SW 1271 (cell line): ENCODE measurements around the gene EFL1.
A peak's percentile ranks its signal among the peaks of the same experiment; 100 is the strongest.
"Not testable (repeated sequence)": the region's sequence is repeated elsewhere in the genome, so short reads cannot be mapped to it uniquely, and the experiment has no call there.

Source experiments
- DNase-seq, 2 experiments: peaks; one replicate each; lab custom pipeline; 2025; lab: John Stamatoyannopoulos, UW

Gene EFL1

DNA sequence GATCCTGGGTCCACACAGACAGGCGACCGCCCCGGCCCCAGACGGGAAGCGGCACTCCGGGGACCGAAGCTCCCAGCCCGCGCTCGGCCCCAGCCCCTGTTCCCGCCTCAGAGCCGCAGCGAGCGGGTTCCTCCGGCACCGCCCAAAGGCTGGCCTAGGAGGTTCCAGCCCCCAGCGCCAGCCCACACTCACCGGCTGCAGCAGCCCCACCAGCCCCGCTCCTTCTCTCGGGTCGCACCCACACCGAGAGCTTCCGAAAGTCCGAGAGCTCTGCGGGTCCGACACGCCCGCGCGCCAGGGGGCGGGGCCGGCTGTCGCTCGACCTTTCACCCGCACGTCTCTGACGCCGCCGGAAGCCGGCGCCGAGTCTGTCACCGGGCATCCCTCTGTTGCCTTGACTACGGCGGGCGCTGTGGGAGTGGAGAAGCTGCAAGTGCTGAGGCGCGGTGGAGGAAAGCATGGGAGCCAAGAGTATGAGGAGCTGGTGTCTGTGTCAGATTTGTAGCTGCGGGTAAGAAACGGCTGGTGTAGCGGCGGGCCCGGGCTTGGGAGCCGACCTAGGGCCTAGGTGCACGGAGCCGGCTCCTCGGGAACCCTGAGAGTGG lies at the start of gene EFL1, which contains the start of gene SAXO2:
TSS of gene EFL1 (minus strand) at position 313 of the 605 bp plus-strand sequence. CDS start 956 bp downstream, outside the sequence.
TSS of gene SAXO2 (plus strand) at position 397 of the 605 bp plus-strand sequence. CDS start at position 459, 62 bp downstream.
- DNase-seq, result peak; percentile 83 to 95

DNA sequence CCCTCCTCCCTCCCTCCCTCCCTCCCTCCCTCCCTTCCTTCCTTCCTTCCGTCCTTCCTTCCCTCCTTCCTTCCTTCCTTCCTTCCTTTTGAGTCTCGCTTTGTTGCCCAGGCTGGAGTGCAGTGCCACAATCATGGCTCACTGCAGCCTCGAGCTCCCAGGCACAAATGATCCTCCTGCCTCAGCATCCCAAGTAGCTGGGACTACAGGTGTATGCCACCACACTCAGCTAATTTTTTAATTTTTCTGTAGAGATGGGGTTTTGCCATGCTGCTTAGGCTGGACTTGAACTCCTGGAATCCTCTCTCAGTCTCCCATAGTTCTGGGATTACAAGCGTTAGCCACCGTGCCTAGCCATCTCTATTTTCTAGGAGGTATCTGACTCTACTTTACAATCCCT lies 48.8 kb upstream of the EFL1 start:
- not testable (repeated sequence) for DNase-seq

DNA sequence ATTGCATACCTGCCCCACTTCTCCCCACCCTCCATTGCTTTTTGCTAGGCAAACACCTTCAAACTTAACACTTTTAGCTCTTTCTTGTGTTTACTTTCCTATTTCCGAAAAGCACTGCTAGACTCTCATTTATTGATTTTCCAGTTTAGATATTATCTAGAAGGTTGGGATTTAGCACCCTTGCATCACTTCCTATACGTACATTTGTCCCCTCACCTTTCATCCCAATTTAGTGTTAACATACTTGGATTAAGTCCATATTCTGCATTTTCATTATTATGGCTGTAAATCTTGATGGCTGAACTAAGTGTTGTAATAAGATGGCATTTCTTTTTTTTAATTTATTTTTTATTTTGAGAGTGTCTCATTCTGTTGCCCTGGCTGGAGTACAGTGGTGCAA lies 47.3 kb upstream of the EFL1 start:
- DNase-seq, result no peak

DNA sequence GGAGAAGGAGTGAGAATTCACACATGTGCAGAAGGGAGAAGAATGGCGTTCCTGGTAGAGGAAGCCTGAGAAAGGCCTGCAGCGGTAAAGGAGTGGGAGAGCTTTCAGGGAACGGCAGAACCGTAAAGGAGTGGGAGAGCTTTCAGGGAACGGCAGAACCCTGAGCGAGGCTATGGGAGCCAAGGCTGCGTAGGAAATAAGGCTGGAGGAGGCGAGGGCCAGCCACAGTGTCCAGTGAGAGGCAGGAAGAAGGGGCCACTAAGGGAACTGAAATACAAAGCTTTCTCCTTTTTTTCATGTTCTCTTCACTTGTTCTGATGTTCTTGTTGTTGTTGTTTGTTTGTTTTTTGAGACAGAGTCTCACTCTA lies 45.2 kb upstream of the EFL1 start:
- no peak for DNase-seq

DNA sequence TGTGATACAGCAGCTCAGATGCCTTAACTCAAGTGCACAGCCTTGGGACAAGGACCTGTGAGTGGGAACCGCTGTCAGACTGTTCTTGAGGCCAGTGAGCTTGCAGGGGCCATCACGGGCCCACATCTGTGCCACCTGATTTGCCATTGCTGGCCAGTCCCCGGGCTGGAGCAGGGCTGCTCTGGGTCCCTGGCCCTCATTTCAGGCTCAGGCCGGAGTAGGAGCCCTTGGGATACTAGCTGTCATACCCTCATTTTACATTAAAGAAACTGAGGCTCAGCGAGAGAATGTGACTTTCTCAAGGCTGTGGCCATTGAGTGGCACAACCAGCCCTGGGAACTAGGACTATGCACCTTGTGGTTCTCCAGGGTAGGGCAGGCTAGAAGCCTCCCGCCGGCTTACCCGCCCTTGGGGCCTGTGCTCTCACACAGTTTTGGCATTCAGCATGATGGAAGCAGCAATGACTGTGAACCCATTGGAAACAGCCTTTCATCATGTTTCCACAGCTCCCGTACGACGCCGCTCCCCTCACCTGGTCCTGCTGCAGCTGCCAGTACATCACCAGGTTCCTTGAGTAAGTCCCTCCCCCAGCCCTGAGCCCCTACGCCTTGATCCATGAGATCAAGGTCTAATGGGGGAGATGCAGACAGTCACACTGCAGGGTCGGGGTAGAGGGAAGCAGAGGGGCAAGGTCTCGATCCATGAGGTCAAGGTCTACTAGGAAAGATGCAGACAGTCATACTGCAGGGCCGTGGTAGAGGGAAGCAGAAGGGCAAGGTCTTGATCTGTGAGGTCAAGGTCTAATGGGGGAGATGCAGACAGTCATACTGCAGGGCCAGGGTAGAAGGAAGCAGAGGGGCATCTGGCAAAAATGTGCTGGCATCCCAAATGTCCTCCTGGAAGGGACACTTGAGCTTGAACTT lies 44.5 kb upstream of the EFL1 start:
- no peak for DNase-seq

DNA sequence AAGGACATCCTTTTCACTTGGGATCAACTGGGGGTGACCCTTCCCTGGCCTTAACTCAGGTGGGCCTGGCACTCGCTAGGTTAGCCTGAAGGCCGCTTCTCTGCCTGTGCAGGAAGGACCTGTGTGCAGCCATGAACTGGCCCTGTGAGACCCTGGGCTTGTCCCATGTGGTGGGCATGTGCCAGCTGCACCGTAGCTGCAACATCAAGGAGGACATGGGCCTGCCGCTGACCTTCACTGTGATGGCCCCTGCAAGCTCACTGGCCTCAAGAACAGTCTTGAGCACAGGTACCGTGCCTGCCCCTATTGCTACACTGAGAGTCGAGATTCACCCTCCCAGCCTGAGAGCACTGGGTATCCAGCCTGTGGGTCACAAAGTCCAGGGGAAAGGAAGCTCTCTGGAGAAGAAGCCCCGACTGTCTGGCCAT lies 43.1 kb upstream of the EFL1 start:
- no peak for DNase-seq

DNA sequence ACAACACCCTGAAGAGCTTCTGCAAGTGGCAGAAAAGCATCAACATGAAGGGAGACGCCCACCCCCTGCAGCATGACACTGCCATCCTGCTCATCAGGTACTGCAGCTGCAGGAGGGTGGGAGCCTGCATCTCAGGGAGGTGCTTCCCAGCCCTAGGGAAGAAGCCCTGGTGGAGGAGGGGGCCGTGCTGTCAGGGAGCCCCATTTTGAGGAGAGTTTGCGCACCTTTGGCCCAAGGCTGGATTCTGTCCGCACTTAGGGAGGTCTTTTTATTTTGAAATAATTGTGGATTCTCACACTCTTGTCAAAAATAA lies 42.2 kb upstream of the EFL1 start:
- no peak for DNase-seq

DNA sequence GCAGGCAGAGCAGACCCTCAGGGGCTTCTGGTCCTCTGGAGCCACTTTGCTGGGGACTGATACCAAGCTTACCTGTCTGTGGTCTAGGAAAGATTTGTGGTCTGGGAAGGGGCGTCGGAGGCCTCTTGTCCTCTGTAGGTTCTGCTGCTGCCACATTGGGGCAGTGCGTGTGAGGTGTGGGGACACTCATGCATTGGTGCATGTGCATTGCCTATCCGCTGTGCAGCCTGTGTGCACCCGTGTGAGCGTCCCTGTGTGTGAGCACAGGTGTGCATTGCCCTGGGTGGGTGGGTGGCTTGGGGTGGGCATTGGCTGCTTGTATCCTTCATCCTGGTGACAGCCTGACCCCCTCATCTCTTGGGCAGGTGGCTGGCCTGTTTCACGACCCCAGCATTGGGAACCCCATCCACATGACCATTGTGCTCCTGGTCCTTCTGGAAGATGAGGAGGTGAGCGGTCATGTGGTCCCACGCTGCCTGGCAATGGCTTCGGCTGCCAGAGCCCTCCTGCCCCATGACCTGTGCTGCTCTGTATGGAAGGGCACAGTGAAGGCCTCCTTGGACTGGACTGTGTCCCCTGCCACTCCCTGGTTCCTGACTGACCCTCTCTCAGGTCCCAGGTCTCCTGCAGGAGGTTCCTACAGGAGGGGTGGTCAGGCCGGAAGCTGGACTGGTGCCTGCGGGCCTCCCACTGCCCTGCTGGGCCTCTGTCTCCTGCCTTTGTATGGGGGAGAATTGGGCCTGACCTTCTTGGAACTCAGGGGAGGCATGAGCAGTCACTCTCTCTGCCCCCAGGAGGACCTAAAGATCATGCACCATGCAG lies 41.6 kb upstream of the EFL1 start:
- DNase-seq, result no peak

DNA sequence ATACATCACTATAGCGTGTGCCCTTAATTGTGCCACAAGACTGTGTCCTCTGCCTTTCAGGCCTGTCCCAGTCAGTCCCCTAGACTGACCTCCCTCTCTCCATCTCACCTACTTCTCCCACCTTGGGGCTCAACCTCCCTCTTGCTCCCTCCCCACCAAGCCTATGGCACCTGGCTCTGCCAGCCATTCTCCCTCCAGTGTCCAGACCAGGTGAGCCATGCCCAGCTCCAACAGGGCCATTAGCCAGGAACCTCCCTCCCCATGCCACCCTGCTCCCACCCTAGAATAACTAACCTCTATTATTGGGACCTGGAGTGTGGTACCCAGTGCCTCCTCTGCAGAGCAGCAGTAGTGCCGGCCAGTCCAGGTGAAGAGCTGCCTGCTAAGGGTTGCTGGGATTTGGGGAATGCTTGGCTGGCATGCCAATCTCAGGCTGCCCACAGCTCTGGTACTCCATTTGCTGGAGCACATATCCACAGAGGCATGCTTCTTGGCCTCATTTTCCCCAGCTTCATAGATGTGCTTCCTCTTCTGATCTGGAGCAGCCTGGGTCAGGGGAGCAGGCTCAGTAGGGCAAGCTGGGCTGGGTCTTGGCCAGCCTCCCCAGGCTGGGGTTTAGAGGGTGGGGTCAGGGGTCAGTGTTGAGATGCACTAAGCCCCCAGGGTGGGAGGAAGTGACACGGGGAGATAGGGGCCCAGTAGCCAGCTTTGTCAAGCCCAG lies 38.9 kb upstream of the EFL1 start:
- DNase-seq, result no peak

DNA sequence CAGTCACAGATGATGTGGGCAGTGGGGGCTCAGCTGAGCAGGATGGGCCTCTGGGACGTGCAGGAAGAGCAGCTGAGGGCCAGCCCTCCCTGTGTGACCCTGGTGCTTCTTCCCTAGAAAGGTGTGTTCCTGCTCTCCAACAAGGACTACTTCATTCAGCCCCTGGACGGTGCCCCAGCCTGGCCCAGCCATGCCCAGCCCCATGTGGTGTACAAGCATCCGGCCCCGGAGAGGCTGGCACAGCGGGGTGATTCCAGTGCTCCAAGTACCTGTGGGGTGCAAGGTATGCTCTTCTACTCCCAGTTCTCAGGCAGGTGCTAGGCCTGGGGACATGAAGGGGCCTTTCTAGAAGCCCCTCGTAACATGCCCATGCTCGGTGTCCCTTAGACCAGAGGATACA lies 38.3 kb upstream of the EFL1 start:
- no peak for DNase-seq

DNA sequence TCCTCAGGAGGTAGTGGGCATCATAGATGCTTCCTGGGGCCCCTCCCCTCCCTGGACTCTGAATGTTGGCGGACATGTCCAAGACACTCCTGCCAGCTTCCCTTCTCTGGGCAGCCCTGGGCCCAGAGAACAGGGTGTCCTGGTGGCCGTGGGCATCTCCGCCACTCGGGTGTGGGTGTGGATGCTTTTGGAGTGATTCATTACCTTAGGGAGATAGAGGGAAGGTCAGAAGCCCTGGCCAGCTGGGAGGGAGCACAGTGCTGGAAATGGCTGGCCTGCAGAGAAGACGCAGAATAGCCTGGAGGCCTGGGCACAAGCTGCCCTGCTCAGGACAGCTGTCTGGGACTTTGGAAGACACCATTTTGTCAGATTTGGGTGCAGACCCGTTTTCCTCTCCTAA lies 37.8 kb upstream of the EFL1 start:
- DNase-seq, result not testable (repeated sequence)

DNA sequence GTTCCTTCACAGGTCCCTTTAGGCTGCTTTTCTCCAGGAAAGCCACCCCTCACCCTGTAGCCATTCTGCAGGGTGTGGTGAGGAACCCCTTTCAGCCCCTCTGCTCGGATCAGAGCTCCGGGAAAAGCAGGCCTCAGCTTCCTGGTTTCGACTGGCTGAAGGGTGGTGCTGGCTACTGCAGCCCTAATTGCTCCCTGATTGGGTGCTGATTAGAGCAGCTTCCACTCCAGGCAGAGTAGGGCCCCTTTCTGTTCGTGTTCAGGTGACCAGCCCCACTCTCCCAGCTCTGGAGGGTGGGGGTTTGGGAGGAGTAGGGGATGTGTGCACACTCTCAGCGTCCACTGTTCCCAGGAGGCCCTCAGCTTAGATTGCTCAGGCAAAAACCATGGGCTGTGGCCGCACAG lies 37.0 kb upstream of the EFL1 start:
- DNase-seq, result not testable (repeated sequence)

DNA sequence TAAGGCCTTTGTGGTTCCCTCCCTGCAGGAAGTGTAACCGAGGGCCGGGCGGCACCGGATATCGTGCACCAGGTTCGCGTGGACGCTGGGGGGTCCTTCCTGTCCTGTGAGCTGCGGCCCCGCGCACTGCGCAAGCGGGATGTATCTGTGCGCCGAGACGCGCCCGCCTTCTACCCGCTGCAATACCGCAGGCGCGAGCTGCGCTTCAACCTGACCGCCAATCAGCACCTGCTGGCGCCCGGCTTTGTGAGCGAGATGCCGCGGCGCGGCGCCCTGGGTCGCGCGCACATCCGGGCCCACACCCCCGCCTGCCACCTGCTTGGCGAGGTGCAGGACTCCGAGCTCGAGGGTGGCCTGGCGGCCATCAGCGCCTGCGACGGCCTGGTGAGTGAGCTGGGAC lies 36.0 kb upstream of the EFL1 start:
- no peak for DNase-seq

DNA sequence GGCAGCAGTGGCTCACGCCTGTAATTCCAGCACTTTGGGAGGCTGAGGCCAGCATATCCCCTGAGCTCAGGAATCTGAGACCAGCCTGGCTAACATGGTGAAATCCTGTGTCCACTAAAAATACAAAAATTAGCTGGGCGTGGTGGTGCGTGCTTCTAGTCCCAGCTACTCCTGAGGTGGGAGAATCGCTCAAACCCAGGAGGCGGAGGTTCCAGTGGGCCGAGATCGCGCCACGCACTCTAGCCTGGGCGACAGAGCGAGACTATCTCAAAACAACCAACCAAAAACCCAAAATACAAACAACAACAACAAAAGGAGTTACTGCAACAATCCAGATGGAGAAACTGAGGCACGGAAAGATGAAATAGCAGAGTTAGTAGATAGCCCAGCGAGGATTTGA lies 35.5 kb upstream of the EFL1 start:
- no peak for DNase-seq

DNA sequence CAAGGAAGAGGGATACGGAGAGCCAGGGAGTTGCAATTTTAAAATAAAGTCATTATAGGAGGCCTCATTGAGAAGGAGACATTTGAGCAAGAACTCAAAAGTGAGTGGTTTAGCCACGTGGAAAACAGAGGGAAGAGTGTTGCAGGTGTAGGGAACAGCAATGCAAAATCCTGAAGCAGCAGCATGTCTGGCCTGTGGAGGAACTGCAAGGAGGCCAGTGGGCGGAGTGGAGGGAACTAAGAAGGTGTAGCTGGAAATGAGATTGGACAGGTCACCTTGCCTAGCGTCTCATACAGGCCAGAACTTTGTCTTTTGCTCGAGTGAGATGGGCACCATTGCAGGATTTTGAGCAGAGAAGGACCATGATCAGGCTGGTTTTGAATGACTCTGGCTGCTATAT lies 35.0 kb upstream of the EFL1 start:
- no peak for DNase-seq

DNA sequence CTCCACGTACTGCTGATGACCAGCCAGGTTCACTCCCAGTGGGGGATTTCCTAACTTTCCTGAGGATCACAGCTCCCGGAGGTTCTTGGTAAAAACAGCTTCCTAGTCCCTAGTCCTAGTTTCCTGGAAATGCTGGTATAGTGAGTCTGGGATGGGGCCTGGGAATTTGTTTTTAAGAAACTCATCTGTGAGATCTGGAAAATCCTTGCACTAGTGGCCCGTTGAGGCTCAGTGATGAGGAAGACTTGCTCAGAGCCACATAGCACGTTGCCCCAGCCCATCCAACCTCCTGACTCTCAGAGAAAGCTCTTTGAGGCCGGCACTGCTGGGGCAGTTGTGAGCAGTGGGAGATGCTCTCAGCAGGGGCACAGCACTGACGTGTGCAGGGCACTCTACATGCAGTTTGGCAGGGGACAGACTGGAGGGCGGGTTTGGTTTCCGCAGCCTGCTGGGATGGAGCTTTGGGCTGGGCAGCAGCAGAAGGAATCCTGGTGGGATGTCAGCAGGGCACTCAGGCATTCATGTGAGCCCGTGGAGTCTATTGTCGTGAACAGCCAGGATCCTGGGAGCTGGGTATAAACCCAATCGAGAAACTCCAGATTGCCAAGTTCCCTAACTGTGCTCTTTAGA lies 31.6 kb upstream of the EFL1 start:
- DNase-seq, result no peak

DNA sequence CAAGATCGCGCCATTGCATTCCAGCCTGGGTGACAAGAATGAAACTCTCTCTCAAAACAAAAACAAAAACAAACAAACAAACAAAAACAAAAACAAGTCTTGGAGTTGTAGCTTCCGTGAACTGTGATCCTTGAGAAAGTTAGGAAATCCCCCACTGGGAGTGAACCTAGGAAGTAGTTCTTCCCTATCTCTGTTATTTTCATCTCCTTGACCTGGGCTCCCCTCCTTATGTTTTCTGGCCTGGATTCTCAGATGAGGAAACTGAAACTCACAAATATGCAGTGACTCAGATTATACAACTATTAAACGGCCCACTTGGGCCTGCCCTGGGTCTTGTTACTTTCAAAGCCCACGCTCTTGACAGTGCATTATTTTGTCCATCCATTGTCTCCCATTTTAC lies 29.7 kb upstream of the EFL1 start:
- no peak for DNase-seq

DNA sequence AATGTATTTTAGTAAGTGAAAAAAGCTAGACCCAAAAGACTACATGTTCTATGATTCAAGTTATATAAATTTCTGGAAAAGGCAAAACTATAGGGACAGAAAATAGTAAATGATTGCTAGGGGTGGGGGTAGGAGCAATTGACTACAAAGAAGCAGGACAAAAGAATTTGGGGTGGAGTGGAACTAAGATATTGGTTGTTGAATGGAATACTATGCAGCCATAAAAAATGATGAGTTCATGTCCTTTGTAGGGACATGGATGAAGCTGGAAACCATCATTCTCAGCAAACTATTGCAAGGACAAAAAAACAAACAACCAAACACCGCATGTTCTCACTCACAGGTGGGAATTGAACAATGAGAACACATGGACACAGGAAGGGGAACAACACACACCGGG lies 25.7 kb upstream of the EFL1 start:
- DNase-seq, result not testable (repeated sequence)

DNA sequence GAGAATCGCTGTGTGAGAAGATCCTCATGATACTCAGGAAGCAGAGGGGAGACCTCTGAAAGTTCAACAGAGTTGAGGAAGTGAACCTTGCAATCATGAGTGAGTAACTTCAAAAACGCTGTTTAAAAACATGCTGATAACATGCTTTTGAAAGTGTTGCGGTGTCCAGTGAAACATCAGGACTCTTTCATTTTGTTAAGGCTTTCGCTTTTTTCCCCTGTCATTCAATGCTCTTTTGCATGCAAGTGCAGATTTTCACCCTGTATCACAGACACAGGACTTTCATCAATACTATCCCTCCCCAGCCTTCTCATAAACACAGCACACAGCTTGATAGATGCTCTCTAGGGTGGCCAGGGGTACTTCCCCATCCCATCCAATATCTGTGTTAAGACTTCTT lies 23.9 kb upstream of the EFL1 start:
- not testable (repeated sequence) for DNase-seq

DNA sequence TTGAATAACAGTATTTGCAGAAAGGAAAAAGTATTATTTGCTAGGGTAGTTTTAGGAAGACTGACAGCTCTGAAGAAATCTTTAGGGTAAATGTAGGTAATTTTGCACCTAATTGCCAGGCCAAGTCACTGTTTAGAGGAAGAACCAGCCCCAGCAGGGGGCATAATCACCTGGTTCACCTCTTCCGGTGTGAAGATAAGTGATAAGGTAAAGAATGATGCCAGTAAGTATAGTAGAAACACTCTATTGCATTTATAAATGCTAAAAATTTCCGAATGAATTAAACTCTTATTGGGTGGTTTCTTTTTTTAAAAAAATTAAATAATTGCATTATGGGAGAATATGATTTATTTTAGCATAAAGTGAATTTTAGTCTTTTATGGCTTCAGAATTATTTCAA lies 21.8 kb upstream of the EFL1 start:
- DNase-seq, result not testable (repeated sequence)

DNA sequence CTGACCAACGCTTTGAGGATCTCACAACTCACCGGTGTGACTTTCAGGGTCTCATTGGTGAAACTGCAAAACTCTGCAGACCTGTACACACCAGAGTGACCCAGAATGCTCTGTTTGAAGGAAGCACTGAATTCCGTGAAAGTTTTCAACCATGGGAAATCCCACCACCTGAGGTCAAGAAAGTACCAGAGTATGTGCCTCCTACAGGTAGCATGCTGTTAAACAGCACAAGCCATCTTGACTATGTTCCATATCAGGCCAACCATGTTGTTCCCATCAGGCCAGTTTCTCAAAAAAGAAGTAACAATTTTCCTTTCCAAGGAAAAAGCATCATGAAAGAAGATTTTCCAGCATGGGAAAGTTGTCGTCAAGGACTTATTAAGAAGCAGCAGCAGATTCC lies 19.9 kb upstream of the EFL1 start:
- not testable (repeated sequence) for DNase-seq
